Measurements from ENCODE around the gene EYA4.

DNA sequence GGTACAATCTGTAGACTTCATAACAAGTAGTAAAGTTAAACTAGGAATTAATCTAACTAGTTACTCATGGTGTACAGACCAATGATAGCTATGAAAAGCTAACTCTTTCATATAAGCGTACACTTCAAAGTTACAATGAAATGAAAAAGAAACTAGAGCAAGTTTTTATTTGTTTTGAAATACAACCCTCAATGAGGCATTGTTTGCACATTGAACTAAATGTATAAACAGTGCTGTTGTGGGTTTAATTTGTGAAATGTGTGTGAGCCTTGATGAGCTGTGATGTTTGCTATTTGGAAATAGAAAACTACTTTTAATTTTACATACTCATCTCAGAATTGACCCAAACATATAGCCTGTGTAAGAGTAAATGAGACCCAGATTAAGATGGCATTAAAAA lies 11.1 kb upstream of the EYA4 start:
- TF ChIP-seq, protein P1, sequence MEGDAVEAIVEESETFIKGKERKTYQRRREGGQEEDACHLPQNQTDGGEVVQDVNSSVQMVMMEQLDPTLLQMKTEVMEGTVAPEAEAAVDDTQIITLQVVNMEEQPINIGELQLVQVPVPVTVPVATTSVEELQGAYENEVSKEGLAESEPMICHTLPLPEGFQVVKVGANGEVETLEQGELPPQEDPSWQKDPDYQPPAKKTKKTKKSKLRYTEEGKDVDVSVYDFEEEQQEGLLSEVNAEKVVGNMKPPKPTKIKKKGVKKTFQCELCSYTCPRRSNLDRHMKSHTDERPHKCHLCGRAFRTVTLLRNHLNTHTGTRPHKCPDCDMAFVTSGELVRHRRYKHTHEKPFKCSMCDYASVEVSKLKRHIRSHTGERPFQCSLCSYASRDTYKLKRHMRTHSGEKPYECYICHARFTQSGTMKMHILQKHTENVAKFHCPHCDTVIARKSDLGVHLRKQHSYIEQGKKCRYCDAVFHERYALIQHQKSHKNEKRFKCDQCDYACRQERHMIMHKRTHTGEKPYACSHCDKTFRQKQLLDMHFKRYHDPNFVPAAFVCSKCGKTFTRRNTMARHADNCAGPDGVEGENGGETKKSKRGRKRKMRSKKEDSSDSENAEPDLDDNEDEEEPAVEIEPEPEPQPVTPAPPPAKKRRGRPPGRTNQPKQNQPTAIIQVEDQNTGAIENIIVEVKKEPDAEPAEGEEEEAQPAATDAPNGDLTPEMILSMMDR (tag by site-specific recombination; IDR thresholded peaks at IDR 0.05): no peak
- no peak for TF ChIP-seq ZNF274 (IDR thresholded peaks at IDR 0.05; ENCODE audit: low read length)
- no peak for TF ChIP-seq ZNF274 (tag by site-specific recombination; IDR thresholded peaks at IDR 0.05; ENCODE audit: borderline replicate concordance)
- no peak for TF ChIP-seq ZNF670 (tag by site-specific recombination; IDR thresholded peaks at IDR 0.05; ENCODE audit: low read depth)
- no peak for TF ChIP-seq ZNF248 (tag by site-specific recombination; IDR thresholded peaks at IDR 0.05)
- TF ChIP-seq ZBTB1 (tag by site-specific recombination; IDR thresholded peaks at IDR 0.05): no peak
- no peak for TF ChIP-seq YY1 (tag by site-specific recombination; IDR thresholded peaks at IDR 0.05)
- TF ChIP-seq, protein P2, sequence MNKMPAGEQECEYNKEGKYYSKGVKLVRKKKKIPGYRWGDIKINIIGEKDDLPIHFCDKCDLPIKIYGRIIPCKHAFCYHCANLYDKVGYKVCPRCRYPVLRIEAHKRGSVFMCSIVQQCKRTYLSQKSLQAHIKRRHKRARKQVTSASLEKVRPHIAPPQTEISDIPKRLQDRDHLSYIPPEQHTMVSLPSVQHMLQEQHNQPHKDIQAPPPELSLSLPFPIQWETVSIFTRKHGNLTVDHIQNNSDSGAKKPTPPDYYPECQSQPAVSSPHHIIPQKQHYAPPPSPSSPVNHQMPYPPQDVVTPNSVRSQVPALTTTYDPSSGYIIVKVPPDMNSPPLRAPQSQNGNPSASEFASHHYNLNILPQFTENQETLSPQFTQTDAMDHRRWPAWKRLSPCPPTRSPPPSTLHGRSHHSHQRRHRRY (tag by site-specific recombination; IDR thresholded peaks at IDR 0.05): no peak
- no peak for TF ChIP-seq ZBTB21 (tag by site-specific recombination; IDR thresholded peaks at IDR 0.05)
